LNCAP (cell line): ENCODE data around the gene RAMACL.

Experiments
- CTCF ChIP-seq: fragments of 450-650 bp; IDR thresholded peaks from 2 replicates; pipeline ENCODE4 v1.5.1; 2017; ENCODE audit warnings: mild to moderate bottlenecking

The RAMACL gene

GRCh38 chr6:166553563-166554271 is 32.8 kb downstream of the RAMACL start:
- no peak for TF ChIP-seq CTCF

- TF ChIP-seq CTCF: no peak
These were observed 33.9 kb downstream of the RAMACL start for GRCh38 chr6:166552600-166552999.

- TF ChIP-seq CTCF: no peak
These were observed 34.6 kb downstream of the RAMACL start for GRCh38 chr6:166551754-166552495.

DNA sequence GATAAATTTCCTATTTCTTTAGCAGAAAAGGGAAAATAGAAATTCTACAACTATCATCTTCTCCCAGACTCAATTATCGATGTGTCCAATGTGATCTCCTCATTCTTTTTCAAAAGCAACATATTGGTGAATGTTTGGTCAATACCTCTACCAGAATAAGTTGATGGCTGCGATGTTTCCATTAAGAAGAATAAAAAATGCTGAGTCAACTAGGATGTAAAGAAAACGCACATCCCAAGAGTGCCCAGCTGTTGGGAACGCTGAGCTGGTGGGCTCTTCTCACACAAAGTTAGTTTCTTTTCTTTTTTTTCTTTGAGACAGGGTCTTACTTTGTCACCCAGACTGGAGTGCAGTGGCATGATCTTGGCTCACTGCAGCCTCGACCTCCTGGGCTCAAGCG is 39.8 kb downstream of the RAMACL start:
- no peak for TF ChIP-seq CTCF

DNA sequence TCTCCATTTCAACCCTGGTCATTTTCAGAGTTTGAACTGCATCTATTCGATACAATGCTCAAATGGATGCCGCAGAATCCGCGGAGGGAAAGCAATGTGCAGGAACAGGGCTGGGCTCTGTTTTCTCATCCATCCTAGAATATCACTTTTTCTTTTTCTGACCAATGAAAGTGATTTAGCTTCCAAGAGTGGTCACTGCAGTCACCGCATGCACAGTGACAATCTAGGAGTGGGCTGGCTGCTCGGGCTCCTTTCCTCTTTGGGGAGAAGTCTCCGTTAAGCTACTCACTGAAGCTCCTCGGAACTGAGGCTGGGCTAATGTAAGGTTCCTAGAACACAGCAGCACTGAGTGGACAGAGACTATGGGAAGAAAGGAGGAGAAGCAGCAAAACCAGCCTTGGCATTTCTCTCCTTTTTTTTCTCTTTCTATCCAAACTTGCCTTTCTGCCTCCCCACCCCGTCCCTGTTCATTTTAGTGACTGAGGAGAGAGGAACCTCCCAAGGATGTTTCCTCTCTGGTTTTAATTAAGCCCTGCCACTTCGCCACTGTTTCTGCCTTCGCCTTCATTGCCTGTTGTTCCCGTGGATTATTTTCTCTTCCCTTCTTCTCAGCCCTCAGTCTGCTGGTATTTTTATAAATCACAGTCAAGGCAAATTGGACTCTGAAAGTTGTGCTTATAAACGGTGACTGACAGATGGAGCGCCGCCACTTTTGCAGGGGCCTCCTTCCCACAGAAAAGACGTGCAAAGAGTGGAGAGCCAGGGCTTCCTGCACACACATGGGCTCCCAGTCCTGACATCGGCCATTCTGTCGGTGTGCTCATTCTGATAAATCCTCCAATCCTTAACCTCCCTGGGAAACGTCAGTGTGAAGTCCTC is 41.1 kb downstream of the RAMACL start:
- TF ChIP-seq CTCF: no peak

GRCh38 chr6:166544296-166544605 is 42.2 kb downstream of the RAMACL start:
- no peak for TF ChIP-seq CTCF

GRCh38 chr6:166543603-166544295 is 42.7 kb downstream of the RAMACL start:
- TF ChIP-seq CTCF: no peak
